ENCODE results near the gene NHLH1.
"Not testable (repeated sequence)": the region's sequence is repeated elsewhere in the genome, so short reads cannot be mapped to it uniquely, and the experiment has no call there.

The NHLH1 gene

DNA sequence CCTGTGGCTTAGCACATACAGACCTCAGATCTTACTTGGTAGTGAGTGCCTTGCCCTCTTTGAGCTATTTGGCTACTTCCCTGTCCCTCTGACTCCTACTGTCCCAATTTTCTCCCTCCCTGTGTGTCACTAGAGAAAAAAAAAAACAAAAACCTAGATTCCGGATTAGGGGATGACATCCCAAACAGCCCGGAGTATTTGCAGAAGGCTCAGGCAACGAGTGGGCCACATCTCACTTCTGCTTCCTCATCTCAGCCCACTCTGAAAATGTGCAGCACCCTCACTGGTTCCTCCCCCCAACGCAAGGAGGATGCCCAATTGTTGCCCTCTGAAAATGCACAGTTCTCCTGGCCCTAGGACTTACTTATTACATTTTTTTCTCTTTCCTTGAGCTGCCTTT lies 4.9 kb downstream of the NHLH1 start:
- peaks cover 2% of the 10 kb centered on the region for H3K4me1 ChIP-seq (ENCODE audit: control insufficient read depth, insufficient read depth, low read length)
- H3K27me3 ChIP-seq (ENCODE audit: control insufficient read depth, insufficient read depth, low read length): peaks cover 3% of the 10 kb centered on the region
- H3K36me3 ChIP-seq (ENCODE audit: control insufficient read depth, insufficient read depth, low read length): no peaks in the 10 kb centered on the region
- no peak overlapping the region for H3K27ac ChIP-seq (ENCODE audit: low read depth, low read length)
- H3K9ac ChIP-seq (ENCODE audit: low read length): no peak overlapping the region
- H3K4me3 ChIP-seq (ENCODE audit: low read length): no peak overlapping the region

DNA sequence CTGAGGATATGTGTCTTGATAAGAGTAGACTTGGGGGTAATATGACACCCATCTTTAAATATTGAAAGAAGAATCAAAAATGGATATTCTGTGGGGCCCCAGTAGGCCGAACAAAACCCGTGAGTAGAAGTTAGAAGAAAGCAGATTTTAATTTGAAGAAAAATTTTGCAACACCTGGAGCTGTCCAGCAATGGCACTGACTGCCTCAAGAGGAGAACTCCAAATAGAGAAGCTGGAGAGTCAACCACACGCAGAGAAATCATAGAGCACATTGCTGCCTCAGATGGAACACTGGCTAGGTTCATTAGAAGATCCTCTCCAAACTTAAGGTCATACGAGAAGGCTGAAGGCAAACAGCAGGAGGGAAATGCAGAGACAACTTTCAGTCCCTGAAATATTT lies 6.8 kb downstream of the NHLH1 start:
- no peak overlapping the region for H3K27ac ChIP-seq (ENCODE audit: low read depth, low read length)
- peaks cover 3% of the 10 kb centered on the region for H3K27me3 ChIP-seq (ENCODE audit: control insufficient read depth, insufficient read depth, low read length)
- no peak overlapping the region for H3K4me3 ChIP-seq (ENCODE audit: low read length)
- H3K36me3 ChIP-seq (ENCODE audit: control insufficient read depth, insufficient read depth, low read length): no peaks in the 10 kb centered on the region
- H3K9ac ChIP-seq (ENCODE audit: low read length): no peak overlapping the region
- H3K4me1 ChIP-seq (ENCODE audit: control insufficient read depth, insufficient read depth, low read length): peaks cover 2% of the 10 kb centered on the region

DNA sequence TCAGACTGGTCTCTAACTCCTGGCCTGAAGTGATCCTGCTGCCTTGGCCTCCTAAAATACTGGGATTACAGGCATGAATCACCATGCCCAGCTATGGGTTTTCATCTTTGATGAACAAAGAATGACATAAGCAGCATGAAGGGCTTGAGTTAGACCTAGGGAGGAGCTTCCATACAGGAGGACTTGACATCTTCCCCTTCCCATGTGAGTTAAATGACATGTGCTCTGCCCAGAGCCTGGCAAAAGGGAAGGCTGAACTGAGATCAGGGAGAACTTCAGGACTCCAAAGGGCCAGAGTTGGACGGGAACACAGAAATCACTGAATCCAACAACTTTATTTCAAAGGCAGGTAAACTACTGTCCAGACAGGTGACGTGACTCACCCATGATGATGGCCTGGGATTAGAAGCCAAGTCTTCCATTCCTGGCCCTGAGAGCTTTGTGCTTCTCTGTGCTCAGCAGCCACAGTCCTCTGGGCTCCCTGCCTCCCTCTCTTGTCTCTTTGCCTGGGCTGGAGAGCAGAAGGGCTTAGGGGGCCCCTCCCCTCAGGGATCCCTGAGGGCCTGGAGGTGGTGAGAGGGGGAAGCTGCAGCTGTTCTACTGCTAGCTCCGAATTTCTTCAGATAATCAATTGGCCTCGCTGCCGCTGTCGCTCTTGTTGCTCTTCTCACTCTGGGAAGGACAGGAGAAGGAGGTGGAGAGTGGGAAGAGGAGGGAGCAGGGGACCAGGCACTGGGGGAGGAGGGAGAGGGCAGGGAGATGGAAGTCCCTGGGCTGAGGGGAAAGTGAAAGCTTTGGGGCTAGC lies 7.6 kb downstream of the NHLH1 start:
- Histone ChIP-seq H3K9ac (ENCODE audit: low read length) (no peak overlapping the region), H3K4me1 (ENCODE audit: control insufficient read depth, insufficient read depth, low read length) (peaks cover 2% of the 10 kb centered on the region), H3K27me3 (ENCODE audit: control insufficient read depth, insufficient read depth, low read length) (peaks cover 3% of the 10 kb centered on the region), H3K36me3 (ENCODE audit: control insufficient read depth, insufficient read depth, low read length) (no peaks in the 10 kb centered on the region), H3K27ac (ENCODE audit: low read depth, low read length) (no peak overlapping the region), H3K4me3 (ENCODE audit: low read length) (no peak overlapping the region)

DNA sequence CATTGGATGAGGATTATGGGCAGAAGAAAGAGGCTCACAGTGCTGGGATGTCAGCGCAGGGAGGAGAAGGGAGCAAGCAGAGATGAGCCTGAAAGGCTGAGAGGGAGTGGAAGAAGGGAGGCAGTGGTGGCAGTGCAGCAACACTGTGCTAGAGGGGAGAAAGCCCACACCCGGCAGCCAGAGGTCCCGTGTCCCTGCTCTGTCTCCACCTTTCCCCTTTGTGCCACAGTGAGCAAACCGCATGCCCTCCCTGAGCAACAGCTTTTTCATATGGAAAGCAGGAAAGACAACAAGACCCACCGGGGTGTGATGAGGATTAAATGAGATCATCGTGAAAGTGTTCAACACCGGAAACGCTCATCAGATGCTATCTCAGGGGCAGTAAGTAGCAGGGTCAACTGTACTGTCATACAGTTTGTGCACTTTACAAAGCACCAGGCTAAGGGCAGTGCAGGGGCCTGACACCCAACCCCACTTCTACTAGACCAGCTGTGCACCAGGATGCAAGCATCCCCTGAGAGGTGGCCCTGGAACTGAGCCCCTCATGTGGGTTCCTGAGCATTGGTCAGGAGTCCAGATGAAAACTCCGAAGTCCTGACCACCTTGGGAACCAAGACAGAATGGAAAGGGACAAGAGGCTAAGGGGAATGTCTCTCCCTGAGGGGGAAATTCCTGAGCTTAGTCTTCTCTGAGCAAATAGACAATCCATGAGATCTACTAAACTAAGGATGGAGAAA lies 9.1 kb downstream of the NHLH1 start:
- Histone ChIP-seq H3K4me3 (ENCODE audit: low read length) (peak overlapping the region; percentile 33), H3K36me3 (ENCODE audit: control insufficient read depth, insufficient read depth, low read length) (no peaks in the 10 kb centered on the region), H3K4me1 (ENCODE audit: control insufficient read depth, insufficient read depth, low read length) (peaks cover 2% of the 10 kb centered on the region), H3K9ac (ENCODE audit: low read length) (no peak overlapping the region), H3K27me3 (ENCODE audit: control insufficient read depth, insufficient read depth, low read length) (peaks cover 3% of the 10 kb centered on the region), H3K27ac (ENCODE audit: low read depth, low read length) (no peak overlapping the region)

DNA sequence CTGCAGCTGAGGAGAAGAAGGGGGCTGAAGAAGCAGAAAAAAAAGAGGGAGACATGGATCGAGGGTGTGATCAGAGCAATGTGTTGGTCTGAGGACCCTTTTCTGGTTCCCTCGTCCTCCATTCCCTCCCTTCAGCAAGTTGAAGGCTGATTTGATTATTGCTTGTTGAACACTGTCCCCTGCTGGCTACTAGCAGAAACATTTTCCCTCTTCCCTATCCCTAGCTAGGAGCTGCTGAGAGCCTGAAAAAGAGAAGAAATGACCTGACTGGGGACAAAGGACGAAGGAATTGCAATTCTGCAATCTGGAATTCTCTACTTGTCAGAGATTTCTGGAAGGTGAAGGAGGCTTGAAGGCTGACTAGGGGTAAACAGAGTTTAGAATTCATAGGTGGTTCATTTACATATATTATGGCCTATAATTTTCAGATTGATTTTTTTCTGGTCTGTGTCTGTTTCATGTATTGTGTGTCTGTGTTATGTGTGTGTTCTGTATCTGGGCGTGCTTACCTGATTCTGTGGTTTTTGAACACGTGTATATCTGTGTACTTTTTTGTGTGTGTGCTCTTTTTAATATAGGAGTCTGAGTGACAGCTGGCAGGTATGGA lies 9.8 kb downstream of the NHLH1 start:
- Histone ChIP-seq H3K9ac (ENCODE audit: low read length) (no peak overlapping the region), H3K4me1 (ENCODE audit: control insufficient read depth, insufficient read depth, low read length) (peaks cover 2% of the 10 kb centered on the region), H3K4me3 (ENCODE audit: low read length) (no peak overlapping the region), H3K27me3 (ENCODE audit: control insufficient read depth, insufficient read depth, low read length) (peaks cover 3% of the 10 kb centered on the region), H3K36me3 (ENCODE audit: control insufficient read depth, insufficient read depth, low read length) (no peaks in the 10 kb centered on the region), H3K27ac (ENCODE audit: low read depth, low read length) (no peak overlapping the region)

DNA sequence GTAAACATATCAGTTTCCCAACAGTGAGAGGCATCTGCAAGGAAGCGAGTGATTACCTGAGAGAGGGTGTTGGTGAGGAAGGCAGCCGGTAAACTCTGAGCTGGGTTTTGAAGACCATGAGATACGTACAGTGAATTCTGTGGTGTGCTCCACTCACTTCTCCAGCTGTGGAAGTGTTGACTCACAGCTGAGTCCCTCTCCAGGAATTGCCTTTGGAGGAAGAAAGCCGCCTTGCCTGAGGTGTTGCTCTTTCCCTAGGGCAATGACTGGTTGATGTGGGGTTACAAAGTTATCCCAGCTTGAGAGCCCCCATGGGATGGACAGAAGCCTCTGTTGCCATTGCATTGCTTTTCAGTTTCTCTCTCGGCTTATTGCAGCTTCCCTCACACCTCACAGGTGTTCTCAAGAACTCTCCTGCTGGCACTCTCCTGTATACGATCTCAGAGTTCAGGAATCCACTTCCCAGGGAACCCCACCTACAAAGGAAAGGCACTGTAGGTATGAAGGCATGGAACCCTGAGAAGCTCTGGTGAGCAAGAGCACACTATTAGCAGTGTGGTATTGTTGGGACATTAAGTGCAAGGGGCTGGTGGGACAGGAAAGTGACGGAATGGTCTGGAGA lies 10.8 kb downstream of the NHLH1 start:
- H3K27me3 ChIP-seq (ENCODE audit: control insufficient read depth, insufficient read depth, low read length): peaks cover 3% of the 10 kb centered on the region
- no peak overlapping the region for H3K4me3 ChIP-seq (ENCODE audit: low read length)
- peaks cover 2% of the 10 kb centered on the region for H3K4me1 ChIP-seq (ENCODE audit: control insufficient read depth, insufficient read depth, low read length)
- no peaks in the 10 kb centered on the region for H3K36me3 ChIP-seq (ENCODE audit: control insufficient read depth, insufficient read depth, low read length)
- H3K27ac ChIP-seq (ENCODE audit: low read depth, low read length): no peak overlapping the region
- no peak overlapping the region for H3K9ac ChIP-seq (ENCODE audit: low read length)

DNA sequence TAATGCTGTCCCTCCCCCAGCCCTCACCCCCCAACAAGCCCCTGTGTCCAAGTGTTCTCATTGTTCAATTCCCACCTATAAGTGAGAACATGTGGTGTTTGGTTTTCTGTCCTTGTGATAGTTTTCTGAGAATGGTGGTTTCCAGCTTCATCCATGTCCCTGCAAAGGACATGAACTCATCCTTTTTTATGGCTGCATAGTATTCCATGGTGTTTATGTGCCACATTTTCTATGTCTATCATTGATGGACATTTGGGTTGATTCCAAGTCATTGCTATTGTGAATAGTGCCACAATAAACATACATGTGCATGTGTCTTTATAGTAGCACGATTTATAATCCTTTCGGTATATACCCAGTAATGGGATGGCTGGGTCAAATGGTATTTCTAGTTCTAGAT lies 17.9 kb downstream of the NHLH1 start:
- not testable (repeated sequence) for H3K27me3 ChIP-seq (ENCODE audit: control insufficient read depth, insufficient read depth, low read length); H3K4me3 ChIP-seq (ENCODE audit: low read length); H3K36me3 ChIP-seq (ENCODE audit: control insufficient read depth, insufficient read depth, low read length); H3K9ac ChIP-seq (ENCODE audit: low read length); H3K27ac ChIP-seq (ENCODE audit: low read depth, low read length); H3K4me1 ChIP-seq (ENCODE audit: control insufficient read depth, insufficient read depth, low read length)

DNA sequence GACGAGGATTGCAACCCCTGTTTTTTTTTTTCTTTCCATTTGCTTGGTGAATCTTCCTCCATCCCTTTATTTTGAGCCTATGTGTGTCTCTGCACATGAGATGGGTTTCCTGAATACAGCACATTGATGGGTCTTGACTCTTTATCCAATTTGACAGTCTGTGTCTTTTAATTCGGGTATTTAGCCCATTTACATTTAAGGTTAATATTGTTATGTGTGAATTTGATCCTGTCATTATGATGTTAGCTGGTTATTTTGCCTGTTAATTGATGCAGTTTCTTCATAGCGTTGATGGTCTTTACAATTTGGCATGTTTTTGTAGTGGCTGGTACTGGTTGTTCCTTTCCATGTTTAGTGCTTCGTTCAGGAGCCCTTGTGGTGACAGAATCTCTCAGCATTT lies 21.5 kb downstream of the NHLH1 start:
- not testable (repeated sequence) for H3K27me3 ChIP-seq (ENCODE audit: control insufficient read depth, insufficient read depth, low read length); H3K4me3 ChIP-seq (ENCODE audit: low read length); H3K4me1 ChIP-seq (ENCODE audit: control insufficient read depth, insufficient read depth, low read length); H3K27ac ChIP-seq (ENCODE audit: low read depth, low read length); H3K9ac ChIP-seq (ENCODE audit: low read length); H3K36me3 ChIP-seq (ENCODE audit: control insufficient read depth, insufficient read depth, low read length)

DNA sequence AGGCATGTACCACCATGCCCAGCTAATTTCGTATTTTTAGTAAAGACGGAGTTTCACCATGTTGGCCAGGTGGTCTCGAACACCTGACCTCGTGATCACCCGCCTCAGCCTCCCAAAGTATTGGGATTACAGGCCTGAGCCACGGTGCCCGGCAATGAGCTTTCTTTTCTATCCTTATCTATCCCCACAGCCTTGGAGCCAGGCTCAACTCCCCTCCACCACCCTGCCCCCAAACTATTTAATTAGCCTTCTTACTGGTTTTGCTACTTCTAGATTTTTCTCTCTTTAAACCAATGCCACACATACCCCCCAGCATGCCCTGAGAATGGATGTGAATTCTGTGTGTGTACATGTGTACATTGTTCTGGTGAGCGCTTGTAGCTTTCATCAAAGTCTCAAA lies 27.8 kb downstream of the NHLH1 start:
- no peak overlapping the region for H3K9ac ChIP-seq (ENCODE audit: low read length)
- H3K27me3 ChIP-seq (ENCODE audit: control insufficient read depth, insufficient read depth, low read length): no peaks in the 10 kb centered on the region
- no peaks in the 10 kb centered on the region for H3K4me1 ChIP-seq (ENCODE audit: control insufficient read depth, insufficient read depth, low read length)
- no peaks in the 10 kb centered on the region for H3K36me3 ChIP-seq (ENCODE audit: control insufficient read depth, insufficient read depth, low read length)
- H3K4me3 ChIP-seq (ENCODE audit: low read length): no peak overlapping the region
- H3K27ac ChIP-seq (ENCODE audit: low read depth, low read length): no peak overlapping the region

DNA sequence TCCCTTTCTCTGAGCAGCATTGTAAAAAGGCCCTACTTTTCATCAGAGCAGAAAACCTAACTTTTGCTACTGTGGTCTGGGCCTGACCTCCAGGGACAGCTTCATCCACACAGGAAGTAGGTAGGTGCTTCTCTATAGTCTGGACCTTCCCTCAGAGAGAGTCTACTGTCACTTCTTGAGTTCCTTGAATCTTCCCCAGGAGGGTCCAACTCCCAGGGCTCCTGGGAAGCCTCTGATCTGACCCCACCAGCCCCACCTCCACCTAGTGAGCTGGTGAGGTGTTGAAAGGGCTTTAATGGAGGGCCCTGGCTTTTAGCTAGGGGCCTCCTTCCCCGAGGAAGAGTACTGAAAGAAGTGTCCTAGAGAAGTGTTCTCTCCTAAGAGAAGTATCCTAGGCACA lies 30.8 kb downstream of the NHLH1 start:
- no peak overlapping the region for H3K9ac ChIP-seq (ENCODE audit: low read length)
- H3K27ac ChIP-seq (ENCODE audit: low read depth, low read length): no peak overlapping the region
- no peaks in the 10 kb centered on the region for H3K27me3 ChIP-seq (ENCODE audit: control insufficient read depth, insufficient read depth, low read length)
- no peaks in the 10 kb centered on the region for H3K36me3 ChIP-seq (ENCODE audit: control insufficient read depth, insufficient read depth, low read length)
- H3K4me1 ChIP-seq (ENCODE audit: control insufficient read depth, insufficient read depth, low read length): peaks cover 4% of the 10 kb centered on the region
- H3K4me3 ChIP-seq (ENCODE audit: low read length): no peak overlapping the region

DNA sequence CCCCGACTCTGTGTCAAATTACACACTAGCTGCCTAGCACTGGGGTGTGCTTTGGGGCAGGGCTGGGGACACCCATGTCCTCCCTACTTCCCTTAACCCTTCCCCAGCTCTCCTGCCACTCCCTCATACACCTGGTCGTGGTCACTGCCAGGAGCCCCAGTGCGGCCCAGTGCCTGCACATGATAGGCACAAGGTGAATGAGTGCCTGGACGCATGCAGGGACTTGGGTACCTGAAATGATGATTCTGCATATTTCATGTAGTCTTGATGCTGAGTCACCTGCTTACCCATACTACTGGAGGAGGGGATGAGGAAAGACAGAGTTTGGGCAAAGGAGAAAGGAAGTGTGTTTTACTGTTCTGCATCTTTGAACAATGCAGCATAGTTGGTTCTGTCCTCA lies 32.0 kb downstream of the NHLH1 start:
- Histone ChIP-seq H3K4me1 (ENCODE audit: control insufficient read depth, insufficient read depth, low read length) (peaks cover 4% of the 10 kb centered on the region), H3K27ac (ENCODE audit: low read depth, low read length) (no peak overlapping the region), H3K4me3 (ENCODE audit: low read length) (no peak overlapping the region)

DNA sequence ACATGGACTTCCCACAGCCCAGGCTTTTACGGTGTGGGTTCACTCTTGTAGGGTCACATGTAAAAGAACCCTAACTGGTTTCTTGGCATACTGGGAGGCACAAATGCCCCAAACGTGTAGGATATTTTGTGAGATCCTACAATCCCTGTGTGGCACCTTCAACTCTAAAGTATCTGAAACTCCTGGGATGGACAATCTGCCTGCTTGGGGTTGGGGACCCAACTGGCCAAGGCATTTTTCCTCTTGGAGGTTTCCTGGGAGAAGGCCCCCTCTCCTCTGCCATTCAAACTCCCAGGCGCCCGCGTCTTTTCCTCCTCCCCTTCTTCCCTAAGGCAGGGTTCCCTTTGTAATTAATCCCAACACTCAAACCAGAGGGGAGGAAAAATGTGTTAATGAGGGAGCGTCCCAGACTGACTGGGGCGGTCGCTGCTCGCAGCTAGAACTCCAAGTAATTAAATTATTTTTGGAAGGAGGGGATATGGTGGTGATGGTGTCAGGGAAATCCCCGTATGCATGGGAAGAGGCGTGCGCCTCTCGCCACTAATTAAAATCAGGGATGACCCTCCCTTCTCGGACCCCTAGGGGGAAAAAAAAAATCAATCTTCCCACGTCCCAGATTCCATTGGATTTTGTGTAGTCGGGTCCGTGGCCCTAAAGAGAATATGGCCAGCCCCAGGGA lies 32.8 kb downstream of the NHLH1 start:
- peak overlapping the region; percentile 70 for H3K27ac ChIP-seq (ENCODE audit: low read depth, low read length)
- H3K4me3 ChIP-seq (ENCODE audit: low read length): peak overlapping the region; percentile 72
- H3K9ac ChIP-seq (ENCODE audit: low read length): peak overlapping the region; percentile 45

More for the DNA sequence above, 32.0 kb downstream of the NHLH1 start:
- Histone ChIP-seq H3K36me3 (ENCODE audit: control insufficient read depth, insufficient read depth, low read length) (no peaks in the 10 kb centered on the region), H3K9ac (ENCODE audit: low read length) (no peak overlapping the region), H3K27me3 (ENCODE audit: control insufficient read depth, insufficient read depth, low read length) (no peaks in the 10 kb centered on the region)

More for the DNA sequence above, 32.8 kb downstream of the NHLH1 start:
- Histone ChIP-seq H3K36me3 (ENCODE audit: control insufficient read depth, insufficient read depth, low read length) (no peaks in the 10 kb centered on the region), H3K27me3 (ENCODE audit: control insufficient read depth, insufficient read depth, low read length) (no peaks in the 10 kb centered on the region), H3K4me1 (ENCODE audit: control insufficient read depth, insufficient read depth, low read length) (peaks cover 4% of the 10 kb centered on the region)

Measured in rectal smooth muscle tissue (tissue), 1 donor.